Measurements from ENCODE around the gene KLHDC9.

The KLHDC9 gene

GRCh38 chr1:161077426-161077825 lies 20.7 kb upstream of the KLHDC9 start:
- no peak for DNase-seq

- DNase-seq: no peak
Observed at GRCh38 chr1:161079436-161080110, 18.6 kb upstream of the KLHDC9 start.

- no peak for DNase-seq
Observed at GRCh38 chr1:161080441-161081405, 17.4 kb upstream of the KLHDC9 start.

- DNase-seq: no peak
Observed at GRCh38 chr1:161081519-161081918, 16.6 kb upstream of the KLHDC9 start.

GRCh38 chr1:161082483-161082882 lies 15.7 kb upstream of the KLHDC9 start:
- no peak for DNase-seq

- DNase-seq: no peak
Observed at GRCh38 chr1:161082996-161083747, 15.0 kb upstream of the KLHDC9 start.

GRCh38 chr1:161083748-161084596 lies 14.2 kb upstream of the KLHDC9 start:
- DNase-seq: no peak

GRCh38 chr1:161084597-161084988 lies 13.6 kb upstream of the KLHDC9 start:
- DNase-seq: no peak

GRCh38 chr1:161085165-161085564 lies 13.0 kb upstream of the KLHDC9 start:
- no peak for DNase-seq

- DNase-seq: no peak
Observed at GRCh38 chr1:161086457-161086856, 11.7 kb upstream of the KLHDC9 start.

GRCh38 chr1:161088587-161089110 lies 9.5 kb upstream of the KLHDC9 start:
- DNase-seq: no peak

- peak in 1 of 3 experiments; percentile 6 for DNase-seq
Observed at GRCh38 chr1:161089251-161089924, 8.8 kb upstream of the KLHDC9 start, which contains the start of gene NECTIN4. TSS of gene NECTIN4 (minus strand) at chr1:161089558. CDS start at chr1:161089296, 262 bp downstream.

GRCh38 chr1:161089938-161090337 lies 8.2 kb upstream of the KLHDC9 start:
- no peak for DNase-seq

GRCh38 chr1:161090617-161091016 lies 7.5 kb upstream of the KLHDC9 start:
- no peak for DNase-seq

- DNase-seq: no peak
Observed at GRCh38 chr1:161091093-161091492, 7.1 kb upstream of the KLHDC9 start.

GRCh38 chr1:161091796-161092507 lies 6.2 kb upstream of the KLHDC9 start:
- no peak for DNase-seq

GRCh38 chr1:161092621-161093028 lies 5.5 kb upstream of the KLHDC9 start:
- no peak for DNase-seq

- no peak for DNase-seq
Observed at GRCh38 chr1:161094481-161094880, 3.7 kb upstream of the KLHDC9 start.

- DNase-seq: no peak
Observed at GRCh38 chr1:161095230-161095629, 2.9 kb upstream of the KLHDC9 start.

GRCh38 chr1:161096015-161096414 lies 2.1 kb upstream of the KLHDC9 start:
- DNase-seq: no peak

GRCh38 chr1:161096530-161096929 lies 1.6 kb upstream of the KLHDC9 start:
- no peak for DNase-seq
